Fibroblast of skin of right quadriceps (primary cell): ENCODE measurements around the gene EOLA2.
"Not testable (repeated sequence)": the region's sequence is repeated elsewhere in the genome, so short reads cannot be mapped to it uniquely, and the experiment has no call there.

Source experiments
- DNase-seq: peaks from one replicate; pipeline ENCODE4 v3.0.0-alpha.2; 2013

Gene EOLA2

DNA sequence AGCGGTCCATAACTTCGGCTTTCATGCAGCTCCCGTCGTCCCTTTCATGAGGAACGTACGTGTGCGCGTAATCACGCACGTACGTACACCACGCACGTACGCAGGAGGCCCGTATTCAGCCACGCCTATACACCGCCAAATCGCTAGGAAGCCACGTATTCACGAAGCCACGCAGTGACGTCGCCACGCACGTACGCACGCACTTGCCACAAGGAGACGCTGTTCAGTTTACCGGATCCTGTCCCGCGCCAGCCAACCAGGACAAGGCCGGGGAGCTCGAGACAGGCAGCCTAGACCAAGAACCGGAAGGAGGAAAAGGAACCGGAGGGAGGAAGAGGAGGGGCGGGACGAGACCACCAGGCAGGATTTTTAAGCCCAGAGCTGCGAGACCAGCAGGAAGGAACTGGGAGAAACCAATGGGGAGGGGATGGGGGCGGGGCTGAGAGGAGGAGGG lies at the start of gene EOLA2:
Gene EOLA2, minus strand, starts transcription at position 65 of the 454 bp plus-strand sequence. CDS start 4,617 bp downstream, outside the sequence.
- DNase-seq: peak; percentile 98

DNA sequence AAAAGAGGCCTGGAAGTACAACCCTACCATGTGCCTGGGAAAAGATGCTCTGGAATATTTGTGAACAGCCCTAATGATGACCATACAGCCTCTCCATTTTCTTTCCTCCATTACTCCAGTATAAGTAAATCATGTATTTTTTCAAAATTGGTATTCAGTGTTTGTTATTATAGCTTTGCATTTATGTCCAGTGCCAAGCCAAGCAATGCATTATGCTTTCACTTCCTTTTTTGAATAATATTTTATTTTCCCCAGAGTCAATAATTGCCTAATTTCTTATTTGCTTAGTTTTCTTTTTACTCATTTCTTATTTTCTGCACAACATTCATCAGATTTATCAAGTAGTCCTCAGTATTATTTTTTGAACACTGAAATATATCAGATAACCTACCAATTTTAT lies 49.3 kb upstream of the EOLA2 start:
- no peak for DNase-seq

- DNase-seq: no peak
Measured at GRCh38 chrX:149984411-149984810, 46.1 kb upstream of the EOLA2 start.

DNA sequence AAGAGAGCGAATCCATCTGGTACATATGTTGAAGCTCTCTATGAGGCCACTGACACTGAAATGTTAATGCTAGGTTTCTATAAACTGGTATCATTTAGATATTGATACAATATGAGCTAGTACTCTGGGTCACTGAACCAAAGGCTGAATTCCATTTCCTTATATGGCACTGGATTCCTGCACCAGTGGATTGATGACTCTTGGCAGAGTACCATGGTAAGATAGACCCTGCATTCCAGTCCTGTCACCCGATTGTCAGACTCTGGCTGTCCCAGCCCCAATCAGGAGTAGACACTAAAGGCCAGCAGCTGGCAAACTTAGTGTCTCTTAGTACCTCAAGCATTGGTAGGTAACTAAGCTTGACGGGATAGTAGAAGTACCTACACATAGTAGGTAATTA lies 44.0 kb upstream of the EOLA2 start:
- DNase-seq: peak; percentile 51

DNA sequence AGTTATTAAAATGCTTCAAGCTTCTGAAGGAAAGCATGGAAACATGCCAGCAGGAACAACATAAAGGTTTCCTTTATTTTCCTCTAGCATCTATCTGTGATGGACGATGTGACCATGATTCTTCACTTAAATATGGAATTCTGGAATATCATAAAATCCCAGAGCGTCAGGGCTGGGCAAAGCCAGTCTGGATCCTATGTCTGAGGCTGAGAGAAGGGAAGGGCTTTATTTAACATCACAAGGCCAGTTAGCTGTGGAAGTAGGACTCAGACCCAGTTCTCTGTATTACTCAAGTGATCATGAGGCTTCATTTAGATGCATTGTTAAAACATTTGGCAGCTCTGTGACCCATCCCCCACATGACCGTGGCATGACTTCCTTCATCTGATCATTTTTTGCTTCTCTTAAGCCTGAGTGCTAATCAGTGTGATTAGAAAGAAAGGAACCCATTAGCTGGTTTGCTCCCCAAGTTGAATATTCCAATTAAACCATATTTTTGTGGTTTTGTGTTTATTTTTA lies 40.9 kb upstream of the EOLA2 start:
- DNase-seq: no peak

- DNase-seq: peak; percentile 68
Measured at GRCh38 chrX:149962859-149963757, 24.8 kb upstream of the EOLA2 start.

GRCh38 chrX:149962010-149962409 lies 23.7 kb upstream of the EOLA2 start:
- DNase-seq: no peak

DNA sequence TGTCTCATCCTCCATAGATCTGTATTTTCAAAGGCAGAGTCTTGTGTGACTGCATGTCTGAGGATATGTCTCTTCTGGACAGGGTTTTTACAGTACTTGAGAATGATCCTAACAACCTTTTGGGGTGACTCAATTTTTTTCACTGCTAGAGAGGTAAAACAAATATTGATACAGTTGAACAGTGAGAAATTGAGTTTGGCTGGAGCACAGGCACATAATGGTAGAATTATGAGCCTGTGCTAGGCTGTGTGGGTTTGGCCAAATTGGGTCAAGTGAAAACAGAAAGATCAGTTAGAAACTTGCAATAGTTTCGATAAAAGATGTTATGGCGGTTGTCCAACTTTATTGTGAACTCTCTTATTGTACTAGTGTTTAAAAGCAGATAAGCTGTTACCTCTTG lies 23.3 kb upstream of the EOLA2 start:
- DNase-seq: no peak

DNA sequence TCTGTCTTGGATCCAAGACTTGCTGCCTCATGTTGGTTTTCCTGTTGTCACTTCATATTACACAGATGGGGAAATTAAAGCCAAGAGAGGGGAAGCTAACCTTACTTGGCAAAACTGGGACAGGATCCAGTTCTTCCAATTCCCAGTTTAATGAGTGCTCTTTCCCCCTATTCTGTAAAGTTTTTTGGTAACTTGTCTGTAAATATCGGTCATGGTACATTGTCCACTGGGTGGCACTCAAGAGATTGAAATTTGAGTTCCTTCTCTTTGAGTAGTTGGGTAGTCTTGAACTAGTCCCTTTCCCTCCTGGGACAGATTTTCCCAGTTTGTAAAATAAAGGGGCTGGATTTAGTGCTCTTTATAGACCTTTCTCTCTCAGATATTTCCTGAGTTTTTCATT lies 12.4 kb upstream of the EOLA2 start:
- peak; percentile 51 for DNase-seq

DNA sequence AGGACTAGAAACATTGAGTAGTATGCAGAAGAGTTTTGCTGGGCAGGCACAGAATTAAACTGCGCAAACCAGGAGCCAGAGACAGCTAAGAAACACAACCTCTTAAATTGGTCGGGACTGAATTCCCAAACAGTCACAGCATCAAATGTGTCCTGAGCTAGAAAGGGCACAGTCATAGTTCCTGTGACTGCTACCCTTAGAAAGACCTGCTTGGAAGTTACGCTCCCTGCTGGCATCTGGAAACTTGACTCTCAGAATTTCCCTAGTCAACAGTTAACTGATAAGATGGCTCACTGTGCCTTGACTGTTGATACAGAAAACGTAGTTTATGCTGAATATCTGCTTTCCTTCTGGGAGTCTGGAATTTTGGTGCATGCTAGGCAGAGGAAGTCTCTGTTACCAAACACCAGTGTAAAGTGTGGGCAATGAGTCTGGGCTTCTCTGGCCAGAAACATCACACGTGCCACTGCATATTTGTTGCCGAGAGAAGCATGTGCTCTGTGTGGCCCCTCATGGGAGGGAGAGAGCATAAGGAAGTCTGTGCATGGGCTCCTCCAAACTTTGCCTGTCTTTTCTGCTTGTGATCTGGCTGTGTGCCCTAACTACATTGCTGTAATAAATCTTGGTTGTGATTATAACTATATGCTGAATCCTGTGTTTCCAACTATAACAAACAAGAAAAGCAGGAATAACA lies 11.6 kb upstream of the EOLA2 start:
- no peak for DNase-seq

- no peak for DNase-seq
Measured at GRCh38 chrX:149948016-149948415, 9.7 kb upstream of the EOLA2 start.

GRCh38 chrX:149946932-149947331 lies 8.6 kb upstream of the EOLA2 start:
- not testable (repeated sequence) for DNase-seq

DNA sequence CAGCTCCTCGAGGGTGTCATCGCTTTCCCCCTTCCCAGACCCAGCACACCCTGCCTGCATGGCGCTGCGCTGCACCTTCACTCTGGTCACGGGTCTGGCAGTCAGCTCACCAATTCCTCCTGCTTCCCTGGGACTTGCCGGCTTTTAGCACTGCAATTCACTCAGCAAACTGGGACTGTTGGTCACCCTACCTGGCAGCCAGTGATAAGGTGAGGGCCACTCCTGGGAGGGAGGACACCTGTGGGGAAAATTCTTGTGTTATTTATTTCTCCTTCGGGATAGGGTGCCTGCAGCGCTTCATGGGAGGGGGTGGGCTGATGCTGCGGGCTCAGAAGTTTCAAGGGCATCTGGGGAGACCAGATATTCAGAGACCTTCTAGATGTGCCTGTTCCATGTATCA lies 7.5 kb upstream of the EOLA2 start:
- DNase-seq: not testable (repeated sequence)

- DNase-seq: not testable (repeated sequence)
Measured at GRCh38 chrX:149945087-149945670, 6.9 kb upstream of the EOLA2 start.

DNA sequence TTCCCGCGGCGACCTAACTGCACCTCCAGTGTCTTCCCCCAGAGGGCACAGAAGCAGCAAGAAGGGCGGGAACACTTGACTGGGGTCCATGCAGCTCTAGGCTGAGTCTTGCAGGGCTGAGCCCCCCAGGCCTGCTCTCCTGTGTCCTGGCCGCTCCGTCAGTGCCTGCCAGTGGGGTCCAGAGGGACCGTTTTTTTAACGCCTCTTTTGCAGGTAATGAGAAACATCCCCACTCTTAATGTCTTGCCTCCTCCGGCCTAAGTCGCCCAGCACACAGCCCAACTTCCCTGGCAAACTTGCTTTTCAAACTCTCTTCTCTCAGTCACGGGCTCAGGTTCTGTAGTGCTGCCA lies 2.4 kb upstream of the EOLA2 start:
- not testable (repeated sequence) for DNase-seq

DNA sequence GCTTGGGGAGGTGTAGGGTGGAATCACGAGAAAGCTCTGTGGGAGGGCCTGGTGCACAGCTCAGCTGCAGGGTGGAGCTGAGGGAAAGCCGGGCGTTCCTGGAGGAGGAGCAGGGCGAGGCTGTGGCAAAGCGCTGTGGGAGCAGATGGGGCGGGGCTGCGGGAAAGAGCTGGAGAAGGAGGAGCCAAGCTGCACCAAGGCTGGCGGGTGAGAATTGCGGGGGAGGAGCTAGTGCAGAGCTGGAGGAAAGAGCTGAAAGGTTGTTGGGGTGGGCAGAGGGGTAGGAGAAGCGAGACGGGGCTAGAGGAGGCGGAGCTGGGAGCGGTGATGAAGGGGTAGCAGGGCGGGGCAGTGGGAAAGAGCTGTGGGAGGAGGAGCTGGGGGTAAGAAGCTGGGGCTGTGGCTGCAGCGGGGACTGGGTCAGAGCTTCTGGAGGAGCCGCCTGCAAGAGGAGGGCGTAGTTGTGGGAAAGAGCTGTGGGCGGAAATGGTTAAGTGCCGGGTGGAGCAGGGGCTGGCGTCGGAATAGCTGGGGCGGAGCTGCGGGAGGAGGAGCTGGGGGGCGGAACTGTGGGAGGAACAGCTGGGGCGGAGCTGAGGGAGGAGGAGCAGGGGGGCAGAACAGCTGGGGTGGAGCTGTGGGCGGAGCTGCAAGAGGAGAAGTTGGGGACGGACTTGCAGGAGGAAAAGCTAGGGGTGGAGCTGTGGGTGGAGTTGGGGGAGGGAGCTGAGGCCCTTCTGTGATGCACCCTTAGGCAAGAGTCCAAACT lies 1.8 kb upstream of the EOLA2 start:
- peak; percentile 98 for DNase-seq

- DNase-seq: no peak
Measured at GRCh38 chrX:149939655-149939904, 1.3 kb upstream of the EOLA2 start.

DNA sequence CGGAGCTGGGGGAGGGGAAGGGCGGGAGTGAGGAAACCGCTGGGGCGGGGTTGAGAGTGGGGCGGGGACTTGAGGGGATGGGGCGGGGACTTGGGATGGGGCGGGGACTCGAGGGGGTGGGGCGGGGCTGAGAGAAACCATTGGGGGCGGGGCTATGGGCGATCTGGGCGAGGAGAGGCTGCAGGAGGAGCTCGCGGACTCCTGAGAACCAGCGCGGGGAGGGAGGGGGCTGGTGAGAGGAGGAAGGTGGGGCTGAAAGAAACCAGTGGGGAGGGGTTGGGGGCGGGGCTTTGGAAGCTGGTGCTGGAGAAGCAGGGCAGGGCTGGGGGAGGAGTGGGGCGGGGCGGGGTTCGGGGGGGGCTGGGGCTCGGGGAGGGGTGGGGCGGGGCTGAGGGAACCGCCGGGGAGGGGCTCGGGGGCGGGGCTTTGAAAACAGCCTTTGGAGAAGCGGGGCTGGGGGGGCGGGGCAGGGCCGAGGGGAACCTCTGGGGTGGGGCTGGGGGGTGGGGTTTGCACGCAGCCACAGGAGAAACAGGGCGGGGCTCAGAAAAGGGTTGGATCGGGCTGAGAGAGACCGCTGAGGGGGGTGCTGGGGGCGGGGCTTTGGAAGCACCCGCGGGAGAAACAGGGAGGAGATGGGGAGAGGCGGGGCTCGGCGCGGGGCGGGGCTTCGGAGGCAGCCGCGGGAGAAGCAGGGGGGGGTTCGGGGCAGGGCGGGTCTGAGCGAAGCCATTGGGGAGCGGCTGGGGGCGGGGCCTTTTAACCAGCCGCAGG lies 777 bp upstream of the EOLA2 start:
- DNase-seq: peak; percentile 93

DNA sequence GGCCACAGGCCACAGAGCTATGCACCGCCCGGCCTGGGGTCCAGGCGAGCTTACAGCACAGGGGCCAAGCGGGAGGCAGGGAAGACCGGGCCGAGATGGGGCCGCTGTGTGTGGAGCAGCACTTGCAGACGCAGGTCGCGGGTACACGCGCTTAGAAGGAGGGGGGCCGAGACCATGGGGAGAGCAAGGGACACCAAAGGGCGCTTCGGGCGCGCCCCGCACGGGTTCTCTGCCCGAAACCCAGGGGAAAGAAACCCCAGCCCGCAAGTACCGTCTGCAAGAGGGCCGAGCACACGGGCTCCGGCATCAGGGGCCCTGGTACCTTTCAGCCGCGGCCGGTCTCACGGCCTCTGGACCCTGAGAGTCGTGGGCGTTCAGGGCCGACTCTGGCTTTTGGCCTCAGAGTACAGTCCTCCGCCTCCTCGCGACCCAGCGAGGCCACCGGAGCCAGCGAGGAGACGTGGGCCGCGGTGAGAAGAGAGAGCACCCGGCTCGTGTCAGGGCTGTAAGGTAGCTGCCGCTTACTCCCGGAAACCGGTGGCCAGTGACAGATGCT lies 342 bp downstream of the EOLA2 start:
- DNase-seq: no peak

GRCh38 chrX:149937328-149937727 lies 963 bp downstream of the EOLA2 start:
- not testable (repeated sequence) for DNase-seq

- not testable (repeated sequence) for DNase-seq
Measured at GRCh38 chrX:149933547-149933946, 4.7 kb downstream of the EOLA2 start.

- DNase-seq: not testable (repeated sequence)
Measured at GRCh38 chrX:149932970-149933369, 5.3 kb downstream of the EOLA2 start.
